ENCODE results near the gene GAD1. TPM values are rescaled to one million over a fixed set of nuclear protein-coding genes. Genes with fewer than 3 reads are reported as not detected.

Gene GAD1
- total and polyA plus RNA-seq, 2 donors: 0.43 to 0.85 TPM

DNA sequence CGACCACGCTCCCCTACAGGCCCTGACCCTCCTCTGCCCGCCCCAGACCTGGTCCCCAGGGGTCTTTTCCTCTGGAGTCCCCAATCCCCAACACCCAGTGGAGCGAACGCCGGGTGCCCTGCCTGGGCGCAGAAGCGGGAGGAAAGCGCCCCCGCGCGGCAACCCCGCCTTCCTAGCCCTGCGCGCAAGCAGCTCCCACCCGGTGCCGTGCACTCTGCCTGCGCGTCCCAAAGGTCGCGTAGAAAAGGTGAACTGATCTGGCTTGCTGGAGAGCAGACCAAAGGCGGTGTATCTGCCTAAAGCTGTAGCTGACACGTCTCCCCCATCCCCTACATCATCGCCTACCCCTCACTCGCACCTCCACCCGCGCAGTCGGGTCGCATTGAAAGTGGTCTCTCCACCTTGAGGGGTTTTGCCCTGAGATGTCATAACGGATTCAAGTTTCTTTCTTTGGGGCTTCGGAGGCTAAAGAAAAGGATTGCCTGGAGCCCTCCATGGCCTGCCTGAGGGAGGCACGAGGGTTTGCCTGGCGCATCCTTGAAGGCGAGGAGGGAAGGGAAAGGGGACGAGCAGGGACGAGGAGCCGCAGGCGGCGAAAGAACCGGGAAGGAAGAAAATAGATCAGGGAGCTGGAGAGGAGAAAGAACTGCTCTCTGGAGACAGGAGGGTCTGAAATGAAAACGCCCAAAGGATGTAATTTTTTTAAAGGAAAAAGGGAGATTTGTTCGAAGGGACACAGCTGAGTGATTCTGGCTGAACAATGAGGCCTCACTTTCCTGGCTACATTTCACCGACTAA, 5.8 kb downstream of the GAD1 start:
- 12% methylated on average over 43 of the region's 43 CpGs for WGBS
- Histone ChIP-seq H3K4me3 (ENCODE audit: low read depth, low read length) (no peak overlapping the region), H3K27ac (ENCODE audit: low read depth) (no peak overlapping the region), H3K36me3 (ENCODE audit: insufficient read depth) (no peaks in the 10 kb centered on the region), H3K4me1 (ENCODE audit: insufficient read depth) (no peaks in the 10 kb centered on the region)
- DNase-seq (ENCODE audit: extremely low spot score): no peak

DNA sequence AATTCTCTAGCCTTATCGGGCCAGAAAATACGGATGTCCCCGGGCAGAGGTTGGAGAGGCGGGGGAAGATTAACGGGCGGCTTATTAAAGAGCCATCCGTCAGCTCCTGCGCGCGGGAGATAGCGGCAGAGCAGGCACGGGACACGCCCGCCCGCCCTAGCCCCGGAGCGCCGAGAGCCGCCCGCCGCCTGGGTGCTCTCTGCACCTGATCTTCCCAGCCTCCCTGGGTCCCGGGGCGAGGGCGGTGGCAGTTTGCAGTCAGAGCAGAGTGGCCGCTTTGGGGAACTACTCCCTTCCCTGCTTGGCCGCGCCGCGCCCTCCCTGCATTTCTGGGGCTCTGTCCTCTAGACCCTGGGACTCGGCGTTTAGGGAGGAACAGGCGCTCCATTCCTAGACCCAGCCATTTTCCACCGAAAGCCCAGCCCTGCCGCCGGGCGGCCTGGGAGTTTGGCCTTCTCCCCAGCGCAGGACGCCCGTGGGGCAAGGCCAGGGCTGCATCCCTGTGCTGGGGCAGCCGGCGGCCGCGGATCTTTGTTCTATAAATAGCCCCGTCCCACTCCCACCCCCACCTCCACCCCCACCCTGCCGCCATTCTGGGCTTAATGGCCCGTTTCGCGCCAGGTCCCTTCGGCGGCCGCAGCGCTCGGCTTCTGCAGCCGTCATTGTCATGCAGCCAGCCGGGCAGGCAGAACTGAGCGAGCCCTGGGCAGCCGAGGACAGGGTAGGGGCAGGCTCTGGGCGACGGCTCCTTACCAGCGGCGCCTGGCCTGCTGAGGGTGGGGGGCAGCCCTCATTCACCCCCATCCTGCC, 6.6 kb downstream of the GAD1 start:
- no peaks in the 10 kb centered on the region for H3K36me3 ChIP-seq (ENCODE audit: insufficient read depth)
- H3K4me1 ChIP-seq (ENCODE audit: insufficient read depth): no peaks in the 10 kb centered on the region
- no peak for DNase-seq (ENCODE audit: extremely low spot score)
- H3K4me3 ChIP-seq (ENCODE audit: low read depth, low read length): peak overlapping the region; percentile 27
- no peak overlapping the region for H3K27ac ChIP-seq (ENCODE audit: low read depth)
- 3% methylated on average over 61 of the region's 61 CpGs for WGBS

DNA sequence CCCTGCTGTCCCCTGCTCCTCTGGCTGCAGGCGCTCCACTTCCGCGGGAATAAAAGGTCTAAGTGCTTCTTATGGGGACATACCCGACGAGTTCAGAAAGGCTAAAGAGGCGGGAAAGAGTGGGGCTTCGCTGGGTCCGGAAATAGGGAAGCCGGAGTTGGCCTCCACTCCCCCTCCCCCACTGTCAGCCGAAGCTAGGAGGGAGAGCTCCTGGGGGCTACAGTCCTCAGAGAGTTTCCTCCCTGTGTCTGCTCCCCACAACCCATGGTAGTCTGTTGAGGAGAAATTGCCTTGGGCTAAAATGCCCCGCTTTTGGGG, 7.2 kb downstream of the GAD1 start:
- peak overlapping the region; percentile 27 for H3K4me3 ChIP-seq (ENCODE audit: low read depth, low read length)

DNA sequence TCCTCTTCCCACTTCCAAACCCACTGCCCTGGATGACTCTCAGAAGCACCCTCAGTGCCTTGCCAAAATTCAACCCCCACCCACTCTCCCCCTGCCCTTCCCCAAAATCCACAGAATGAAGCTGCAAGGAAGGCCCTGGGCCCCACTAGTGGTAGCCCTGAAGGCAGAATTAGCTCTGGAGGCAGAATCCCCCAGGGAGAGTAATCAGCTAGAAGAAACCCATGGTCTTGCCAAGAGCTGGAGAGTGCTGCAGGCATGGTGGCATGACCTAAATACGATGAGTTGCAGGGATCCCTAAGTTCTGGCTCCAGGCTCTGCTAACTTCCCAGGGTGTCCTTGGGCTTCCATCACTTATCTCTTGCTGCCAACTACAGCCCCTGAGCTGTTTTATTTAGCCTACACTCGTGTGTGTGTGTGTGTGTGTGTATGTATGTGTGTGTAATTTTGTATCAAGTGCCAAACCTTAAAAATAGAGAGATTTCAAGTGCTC, 7.9 kb downstream of the GAD1 start:
- DNase-seq (ENCODE audit: extremely low spot score): no peak
- H3K27ac ChIP-seq (ENCODE audit: low read depth): no peak overlapping the region
- no peak overlapping the region for H3K4me3 ChIP-seq (ENCODE audit: low read depth, low read length)
- 52% methylated on average over 2 of the region's 2 CpGs for WGBS
- H3K36me3 ChIP-seq (ENCODE audit: insufficient read depth): no peaks in the 10 kb centered on the region
- H3K4me1 ChIP-seq (ENCODE audit: insufficient read depth): no peaks in the 10 kb centered on the region

More for the DNA sequence above, 7.2 kb downstream of the GAD1 start:
- H3K4me1 ChIP-seq (ENCODE audit: insufficient read depth): no peaks in the 10 kb centered on the region
- DNase-seq (ENCODE audit: extremely low spot score): no peak
- 15% methylated on average over 11 of the region's 11 CpGs for WGBS
- H3K27ac ChIP-seq (ENCODE audit: low read depth): no peak overlapping the region
- no peaks in the 10 kb centered on the region for H3K36me3 ChIP-seq (ENCODE audit: insufficient read depth)

DNA sequence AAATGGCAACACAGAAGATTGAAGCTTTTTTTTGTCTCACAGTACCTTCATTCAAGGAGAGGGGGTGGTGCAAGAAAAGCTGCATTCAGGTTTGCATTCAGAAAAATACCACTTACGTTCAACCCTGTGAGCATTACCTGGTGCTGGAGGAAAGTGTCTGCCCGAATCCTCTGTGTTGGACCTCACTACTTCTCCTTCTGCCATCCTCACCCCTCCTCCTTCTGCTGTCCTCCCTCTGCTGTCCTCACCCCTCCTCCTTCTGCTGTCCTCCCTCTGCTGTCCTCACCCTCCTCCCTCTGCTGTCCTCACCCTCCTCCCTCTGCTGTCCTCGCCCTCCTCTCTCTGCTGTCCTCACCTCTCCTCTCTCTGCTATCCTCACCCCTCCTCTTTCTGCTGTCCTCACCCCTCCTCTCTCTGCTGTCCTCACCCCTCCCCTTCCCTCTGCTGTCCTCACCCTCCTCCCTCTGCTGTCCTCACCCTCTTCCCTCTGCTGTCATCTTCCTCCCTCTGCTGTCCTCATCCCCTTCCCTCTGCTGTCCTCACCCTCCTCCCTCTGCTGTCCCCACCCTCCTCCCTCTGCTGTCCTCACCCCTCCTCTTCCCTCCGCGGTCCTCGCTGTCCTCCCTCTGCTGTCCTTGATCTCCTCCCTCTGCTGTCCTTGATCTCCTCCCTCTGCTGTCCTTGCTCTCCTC, 11.3 kb downstream of the GAD1 start:
- no peak for DNase-seq (ENCODE audit: extremely low spot score)
- Histone ChIP-seq H3K4me3 (ENCODE audit: low read depth, low read length) (no peak overlapping the region), H3K27ac (ENCODE audit: low read depth) (no peak overlapping the region), H3K36me3 (ENCODE audit: insufficient read depth) (no peaks in the 10 kb centered on the region), H3K4me1 (ENCODE audit: insufficient read depth) (no peaks in the 10 kb centered on the region)
- WGBS: 85% methylated on average over 6 of the region's 6 CpGs

DNA sequence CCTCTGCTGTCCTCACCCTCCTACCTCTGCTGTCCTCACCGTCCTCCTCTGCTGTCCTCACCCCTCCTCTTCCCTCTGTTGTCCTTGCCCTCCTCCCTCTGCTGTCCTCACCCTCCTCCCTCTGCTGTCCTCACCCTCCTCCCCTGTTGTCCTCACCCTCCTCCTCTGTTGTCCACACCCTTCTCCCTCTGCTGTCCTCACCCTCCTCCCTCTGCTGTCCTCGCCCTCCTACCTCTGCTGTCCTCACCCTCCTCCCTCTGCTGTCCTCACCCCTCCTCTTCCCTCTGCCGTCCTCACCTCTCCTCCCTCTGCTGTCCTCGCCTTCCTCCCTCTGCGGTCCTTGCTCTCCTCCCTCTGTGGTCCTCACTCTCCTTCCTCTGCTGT, 11.8 kb downstream of the GAD1 start:
- no peak overlapping the region for H3K27ac ChIP-seq (ENCODE audit: low read depth)
- H3K4me1 ChIP-seq (ENCODE audit: insufficient read depth): no peaks in the 10 kb centered on the region
- no peaks in the 10 kb centered on the region for H3K36me3 ChIP-seq (ENCODE audit: insufficient read depth)
- WGBS: 79% methylated on average over 5 of the region's 5 CpGs
- no peak overlapping the region for H3K4me3 ChIP-seq (ENCODE audit: low read depth, low read length)
- no peak for DNase-seq (ENCODE audit: extremely low spot score)

DNA sequence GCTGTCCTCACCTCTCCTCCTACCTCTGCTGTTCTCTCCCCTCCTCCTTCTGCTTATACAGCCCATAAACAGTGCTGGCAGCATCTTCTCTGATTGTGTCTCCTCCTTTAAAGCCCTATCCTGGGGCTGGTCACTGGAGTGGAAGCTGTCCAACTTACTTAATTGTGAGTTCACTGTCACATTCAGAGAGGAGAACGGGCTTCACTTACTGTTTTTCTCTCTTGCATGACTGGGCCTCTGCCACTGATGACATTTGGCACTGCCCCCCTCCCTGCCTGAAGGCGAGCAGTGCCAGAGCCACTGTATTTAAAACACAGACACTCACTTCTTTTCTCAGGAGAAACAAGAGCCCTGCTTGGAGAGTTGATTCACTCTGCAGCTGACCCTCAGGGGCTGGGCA, 12.3 kb downstream of the GAD1 start:
- Histone ChIP-seq H3K27ac (ENCODE audit: low read depth) (no peak overlapping the region), H3K4me3 (ENCODE audit: low read depth, low read length) (no peak overlapping the region), H3K36me3 (ENCODE audit: insufficient read depth) (no peaks in the 10 kb centered on the region), H3K4me1 (ENCODE audit: insufficient read depth) (no peaks in the 10 kb centered on the region)
- WGBS: 61% methylated on average over 2 of the region's 2 CpGs
- no peak for DNase-seq (ENCODE audit: extremely low spot score)

DNA sequence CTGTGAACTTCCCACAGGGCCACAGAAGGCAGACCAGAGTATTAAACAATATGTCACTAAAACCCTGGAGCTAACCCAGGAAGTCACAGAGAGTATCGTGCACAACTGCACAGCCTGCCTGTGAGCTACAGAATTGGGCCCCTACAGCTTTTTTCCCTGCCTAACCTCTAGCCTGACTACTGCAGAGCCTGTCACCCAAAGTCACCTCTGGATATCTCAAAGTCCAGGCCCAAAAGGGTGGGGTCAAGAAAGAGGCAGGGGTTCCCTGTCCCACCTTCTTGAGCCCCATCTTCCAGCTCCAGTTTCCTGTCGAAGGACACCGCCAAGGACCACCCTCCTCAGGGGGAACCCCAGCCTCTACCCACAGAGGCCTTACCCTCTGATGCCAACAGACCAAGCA, 13.5 kb downstream of the GAD1 start:
- no peaks in the 10 kb centered on the region for H3K36me3 ChIP-seq (ENCODE audit: insufficient read depth)
- H3K4me1 ChIP-seq (ENCODE audit: insufficient read depth): no peaks in the 10 kb centered on the region
- no peak for DNase-seq (ENCODE audit: extremely low spot score)
- WGBS: 82% methylated on average over 3 of the region's 3 CpGs
- H3K27ac ChIP-seq (ENCODE audit: low read depth): no peak overlapping the region
- H3K4me3 ChIP-seq (ENCODE audit: low read depth, low read length): no peak overlapping the region

DNA sequence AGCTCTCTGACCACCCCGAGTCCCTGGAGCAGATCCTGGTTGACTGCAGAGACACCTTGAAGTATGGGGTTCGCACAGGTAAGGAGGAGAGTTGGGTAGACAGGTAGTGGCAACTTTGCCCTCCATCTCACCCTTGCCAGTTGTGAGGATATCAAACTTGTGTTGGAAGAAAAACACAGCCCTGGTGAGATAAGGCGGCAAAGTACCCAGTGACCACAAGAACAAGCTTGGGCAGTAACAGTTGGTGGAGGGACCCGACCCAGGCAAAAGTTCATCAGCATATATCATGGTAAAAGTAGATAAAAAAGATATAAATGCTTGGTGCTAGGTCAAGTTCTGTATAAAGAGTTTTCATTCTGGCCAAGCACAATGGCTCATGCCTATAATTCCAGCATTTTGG, 14.4 kb downstream of the GAD1 start:
- Histone ChIP-seq H3K4me3 (ENCODE audit: low read depth, low read length) (no peak overlapping the region), H3K27ac (ENCODE audit: low read depth) (no peak overlapping the region), H3K4me1 (ENCODE audit: insufficient read depth) (no peaks in the 10 kb centered on the region), H3K36me3 (ENCODE audit: insufficient read depth) (no peaks in the 10 kb centered on the region)
- WGBS: 91% methylated on average over 4 of the region's 4 CpGs
- DNase-seq (ENCODE audit: extremely low spot score): no peak

DNA sequence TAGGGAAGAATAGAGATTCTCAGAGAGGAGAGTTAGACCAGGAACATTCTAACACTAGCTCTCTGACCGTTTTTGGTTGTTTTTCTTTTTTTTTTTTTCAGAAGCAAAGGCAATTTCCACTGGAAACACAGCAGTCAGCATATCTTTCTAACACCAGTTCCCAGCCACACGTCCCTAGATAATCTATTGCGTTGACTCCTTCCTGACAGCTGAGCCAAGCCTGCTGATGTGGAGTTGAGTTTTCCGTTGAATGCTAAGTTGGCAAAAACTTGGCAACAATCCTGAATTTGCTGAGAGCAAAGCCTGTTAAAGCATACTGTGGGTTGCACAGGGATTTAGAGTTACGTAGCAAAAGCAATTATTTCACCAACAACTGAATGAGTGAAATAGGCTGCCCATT, 19.3 kb downstream of the GAD1 start:
- H3K4me1 ChIP-seq (ENCODE audit: insufficient read depth): no peaks in the 10 kb centered on the region
- 28% methylated on average over 5 of the region's 5 CpGs for WGBS
- DNase-seq (ENCODE audit: extremely low spot score): no peak
- no peak overlapping the region for H3K4me3 ChIP-seq (ENCODE audit: low read depth, low read length)
- no peak overlapping the region for H3K27ac ChIP-seq (ENCODE audit: low read depth)
- no peaks in the 10 kb centered on the region for H3K36me3 ChIP-seq (ENCODE audit: insufficient read depth)

DNA sequence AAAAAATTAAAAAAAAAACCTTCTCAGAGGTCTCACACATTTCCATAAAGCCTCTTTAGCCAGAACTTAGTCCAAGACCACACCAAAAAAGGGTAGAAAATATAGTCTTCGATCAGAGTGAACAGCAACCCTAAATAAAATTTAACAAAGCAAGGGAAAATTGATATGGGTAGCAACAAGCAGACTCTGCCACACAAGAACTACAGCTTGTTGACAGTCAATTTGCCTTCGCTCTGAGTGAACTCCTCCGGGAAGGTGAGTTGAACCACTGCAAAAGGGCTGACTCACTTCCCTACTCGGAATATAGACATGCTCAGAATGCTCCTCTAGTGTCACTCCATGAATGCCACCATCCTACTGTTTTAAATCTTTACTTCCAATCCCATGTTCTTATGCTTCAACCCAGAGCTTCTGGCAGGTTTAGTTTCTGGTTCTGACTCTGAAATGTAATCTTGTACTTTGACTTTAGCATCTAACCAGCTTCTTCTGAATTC, 24.1 kb downstream of the GAD1 start:
- Histone ChIP-seq H3K4me3 (ENCODE audit: low read depth, low read length) (no peak overlapping the region), H3K4me1 (ENCODE audit: insufficient read depth) (no peaks in the 10 kb centered on the region), H3K27ac (ENCODE audit: low read depth) (no peak overlapping the region), H3K36me3 (ENCODE audit: insufficient read depth) (no peaks in the 10 kb centered on the region)
- DNase-seq (ENCODE audit: extremely low spot score): no peak
- WGBS: 87% methylated on average over 4 of the region's 4 CpGs

DNA sequence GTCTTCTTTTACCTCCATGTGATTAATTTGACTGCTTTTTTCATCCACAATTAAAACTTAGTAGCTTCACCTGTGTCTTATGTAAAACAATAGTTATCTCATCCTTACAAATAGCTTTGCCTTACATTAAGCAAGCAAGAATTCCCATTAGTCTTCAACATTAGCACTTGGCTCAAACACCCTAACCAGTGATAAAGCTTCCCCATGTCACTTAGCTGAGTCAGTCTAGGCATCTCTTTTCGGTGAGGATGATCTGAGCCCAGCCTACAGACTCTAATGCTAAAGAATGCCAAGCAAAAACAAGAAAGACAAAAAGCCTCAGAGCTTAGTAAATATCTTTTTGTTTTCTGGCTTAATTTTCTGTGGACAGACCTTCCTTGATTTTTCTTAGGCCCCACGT, 26.1 kb downstream of the GAD1 start:
- 71% methylated on average over 2 of the region's 2 CpGs for WGBS
- no peaks in the 10 kb centered on the region for H3K4me1 ChIP-seq (ENCODE audit: insufficient read depth)
- H3K36me3 ChIP-seq (ENCODE audit: insufficient read depth): no peaks in the 10 kb centered on the region
- DNase-seq (ENCODE audit: extremely low spot score): no peak
- no peak overlapping the region for H3K27ac ChIP-seq (ENCODE audit: low read depth)
- H3K4me3 ChIP-seq (ENCODE audit: low read depth, low read length): no peak overlapping the region

DNA sequence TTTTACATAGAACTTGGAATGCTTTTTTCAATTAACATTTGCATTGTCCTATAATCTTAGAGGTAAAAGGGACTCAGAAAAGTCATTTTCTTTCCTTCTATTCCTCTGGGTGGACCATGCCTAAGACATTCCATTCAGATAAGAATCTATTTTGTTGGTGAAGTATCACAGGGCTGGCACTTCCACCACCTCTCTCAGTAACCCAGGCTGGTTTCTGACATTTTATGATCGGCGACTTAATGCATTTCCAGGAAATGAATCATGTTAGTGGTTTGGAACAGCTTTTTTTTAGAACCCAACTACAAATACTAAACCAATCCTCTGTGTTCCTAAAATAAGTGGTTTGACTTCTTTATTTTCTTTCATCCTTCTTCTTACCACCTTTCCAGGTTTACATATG, 27.0 kb downstream of the GAD1 start:
- no peak overlapping the region for H3K27ac ChIP-seq (ENCODE audit: low read depth)
- H3K4me1 ChIP-seq (ENCODE audit: insufficient read depth): no peaks in the 10 kb centered on the region
- H3K4me3 ChIP-seq (ENCODE audit: low read depth, low read length): no peak overlapping the region
- H3K36me3 ChIP-seq (ENCODE audit: insufficient read depth): no peaks in the 10 kb centered on the region
- WGBS: 53% methylated on average over 2 of the region's 2 CpGs
- DNase-seq (ENCODE audit: extremely low spot score): no peak

Measured in urinary bladder (tissue), 4 donors.